Mesenchymal stem cell (in vitro differentiated cells and primary cell): Measurements from ENCODE around the gene NEURL3.

Experiments
- DNase-seq: peaks from one replicate; pipeline ENCODE4 v3.0.0-alpha.2; 2013
- H2AFZ ChIP-seq: one replicate; pipeline ENCODE4 v1.6.1; 2013; ENCODE audit warnings: low read depth, mild to moderate bottlenecking, control low read depth, inconsistent platforms, low read length, moderate library complexity
- H2AK5ac ChIP-seq: 2 replicates; pipeline ENCODE4 v1.6.1; 2013; ENCODE audit warnings: low read length, moderate library complexity, mild to moderate bottlenecking, inconsistent platforms; ENCODE audit not compliant: severe bottlenecking
- H2BK120ac ChIP-seq: one replicate; pipeline ENCODE4 v1.6.1; 2013; ENCODE audit warnings: low read depth, mild to moderate bottlenecking, inconsistent platforms, low read length, moderate library complexity
- H2BK12ac ChIP-seq, 2 experiments: one replicate each; pipeline ENCODE4 v1.6.1; 2013; ENCODE audit warnings: inconsistent platforms in 2 of 2, low read length in 2 of 2, mild to moderate bottlenecking in 2 of 2, moderate library complexity in 2 of 2, control low read depth in 1 of 2
- H2BK15ac ChIP-seq: one replicate; pipeline ENCODE4 v1.6.1; 2013; ENCODE audit warnings: mild to moderate bottlenecking, low read depth, inconsistent platforms; ENCODE audit not compliant: poor library complexity, severe bottlenecking
- H2BK5ac ChIP-seq: 2 replicates; pipeline ENCODE4 v1.6.1; 2013; ENCODE audit warnings: low read depth, mild to moderate bottlenecking, low read length, control low read depth, inconsistent platforms; ENCODE audit not compliant: poor library complexity, severe bottlenecking
- H3K14ac ChIP-seq, 2 experiments: one replicate each; pipeline ENCODE4 v1.6.1; 2013; ENCODE audit warnings: inconsistent platforms in 2 of 2, low read length in 2 of 2, control low read depth in 1 of 2, mild to moderate bottlenecking in 1 of 2, moderate library complexity in 1 of 2
- H3K18ac ChIP-seq, 2 experiments: one replicate each; pipeline ENCODE4 v1.6.1; 2013; ENCODE audit warnings: inconsistent platforms in 2 of 2, low read length in 2 of 2, control low read depth in 1 of 2, low read depth in 1 of 2, mild to moderate bottlenecking in 1 of 2
- H3K23ac ChIP-seq, 2 experiments: one replicate each; pipeline ENCODE4 v1.6.1; 2013; ENCODE audit warnings: inconsistent platforms in 2 of 2, low read length in 2 of 2, mild to moderate bottlenecking in 2 of 2, moderate library complexity in 2 of 2, control low read depth in 1 of 2
- H3K27ac ChIP-seq: 2 replicates; pipeline ENCODE4 v1.5.1; 2013; ENCODE audit warnings: mild to moderate bottlenecking, moderate library complexity, low read length, control low read depth, inconsistent platforms; ENCODE audit not compliant: poor library complexity, severe bottlenecking
- H3K27me3 ChIP-seq, 2 experiments: 2 replicates each; pipeline versions ENCODE4 v1.6.1 to v1.7.0; 2013; ENCODE audit warnings: low read length in 2 of 2, mild to moderate bottlenecking in 2 of 2, moderate library complexity in 2 of 2, control low read depth in 1 of 2, inconsistent platforms in 1 of 2; ENCODE audit not compliant: control insufficient read depth in 1 of 2, insufficient read depth in 1 of 2
- H3K36me3 ChIP-seq, 2 experiments: 2 replicates each; pipeline versions ENCODE4 v1.6.1 to v1.7.0; 2013; ENCODE audit warnings: low read length in 2 of 2, control low read depth in 1 of 2, inconsistent platforms in 1 of 2, low read depth in 1 of 2, mild to moderate bottlenecking in 1 of 2; ENCODE audit not compliant: insufficient read depth in 2 of 2, control insufficient read depth in 1 of 2
- H3K4ac ChIP-seq, 2 experiments: one replicate each; pipeline ENCODE4 v1.6.1; 2013; ENCODE audit warnings: inconsistent platforms in 2 of 2, low read length in 2 of 2, mild to moderate bottlenecking in 2 of 2, moderate library complexity in 2 of 2, control low read depth in 1 of 2, low read depth in 1 of 2
- H3K4me1 ChIP-seq: 2 replicates; pipeline ENCODE4 v1.6.1; 2013; ENCODE audit warnings: low read depth, low read length, control low read depth; ENCODE audit not compliant: control insufficient read depth, insufficient read depth
- H3K4me2 ChIP-seq: 2 replicates; pipeline ENCODE4 v1.6.1; 2013; ENCODE audit warnings: low read length, mild to moderate bottlenecking, inconsistent platforms; ENCODE audit not compliant: poor library complexity, severe bottlenecking
- H3K4me3 ChIP-seq, 2 experiments: 2 replicates each; pipeline versions ENCODE4 v1.5.1 to v1.7.0; 2013; ENCODE audit warnings: low read length in 2 of 2, mild to moderate bottlenecking in 2 of 2, control low read depth in 1 of 2, low read depth in 1 of 2; ENCODE audit not compliant: insufficient read depth in 1 of 2
- H3K79me1 ChIP-seq: replicated peaks from 2 replicates; pipeline ENCODE4 v1.6.1; 2013; ENCODE audit warnings: mild to moderate bottlenecking, control low read depth, low read length, inconsistent platforms; ENCODE audit not compliant: poor library complexity, severe bottlenecking
- H3K9ac ChIP-seq: 2 replicates; pipeline ENCODE4 v1.7.0; 2013; ENCODE audit warnings: mild to moderate bottlenecking, low read length, moderate library complexity
- H3K9me3 ChIP-seq: 2 replicates; pipeline ENCODE4 v1.7.0; 2013; ENCODE audit warnings: mild to moderate bottlenecking, low read length; ENCODE audit not compliant: control insufficient read depth
- H4K8ac ChIP-seq: one replicate; pipeline ENCODE4 v1.6.1; 2013; ENCODE audit warnings: inconsistent platforms, mild to moderate bottlenecking, low read length, moderate library complexity
- H4K91ac ChIP-seq: one replicate; pipeline ENCODE4 v1.6.1; 2013; ENCODE audit warnings: mild to moderate bottlenecking, low read length, inconsistent platforms
- WGBS: methylation state at CpG from one replicate; pipeline ENCODE4 v1.1.7; 2013; ENCODE audit warnings: mixed read lengths; 5-methylcytosine and 5-hydroxymethylcytosine counted together

The NEURL3 gene

GRCh38 chr2:96523659-96524481 is 18.7 kb upstream of the NEURL3 start:
- no peak overlapping the region for H3K27ac ChIP-seq
- H3K14ac ChIP-seq, result no peak overlapping the region
- H2AK5ac ChIP-seq, result no peak overlapping the region
- peak overlapping the region in 1 of 2 experiments; percentile 57 for H3K4me3 ChIP-seq
- H4K8ac ChIP-seq, result no peak overlapping the region
- no peak overlapping the region for H2BK120ac ChIP-seq
- H3K9me3 ChIP-seq, result no peaks in the 10 kb centered on the region
- WGBS, result 80% methylated on average over 11 of the region's 11 CpGs
- peaks cover 0 to 33% of the 10 kb centered on the region in 2 experiments for H3K27me3 ChIP-seq
- H2BK12ac ChIP-seq, result no peak overlapping the region
- no peak overlapping the region for H2AFZ ChIP-seq
- H3K23ac ChIP-seq, result no peak overlapping the region
- H2BK15ac ChIP-seq, result no peak overlapping the region
- no peak overlapping the region for H3K4me2 ChIP-seq
- no peaks in the 10 kb centered on the region for H3K79me1 ChIP-seq
- H4K91ac ChIP-seq, result no peak overlapping the region
- H2BK5ac ChIP-seq, result no peak overlapping the region
- no peak overlapping the region for H3K4ac ChIP-seq
- H3K18ac ChIP-seq, result no peak overlapping the region
- H3K4me1 ChIP-seq, result peaks cover 11% of the 10 kb centered on the region
- peak overlapping the region; percentile 40 for H3K9ac ChIP-seq
- DNase-seq, result no peak
- no peaks in the 10 kb centered on the region for H3K36me3 ChIP-seq

GRCh38 chr2:96522304-96523203 is 17.4 kb upstream of the NEURL3 start:
- Histone ChIP-seq H3K18ac (no peak overlapping the region), H3K79me1 (no peaks in the 10 kb centered on the region), H3K27ac (no peak overlapping the region), H2BK15ac (no peak overlapping the region), H3K4me1 (peaks cover 4% of the 10 kb centered on the region), H2AFZ (no peak overlapping the region), H2BK5ac (no peak overlapping the region), H3K4ac (no peak overlapping the region), H3K36me3 (no peaks in the 10 kb centered on the region), H4K91ac (no peak overlapping the region), H3K4me2 (no peak overlapping the region), H2BK12ac (no peak overlapping the region), H2BK120ac (no peak overlapping the region), H4K8ac (no peak overlapping the region), H3K27me3 (peaks cover 0 to 33% of the 10 kb centered on the region in 2 experiments), H3K4me3 (no peak overlapping the region), H3K9ac (no peak overlapping the region), H3K23ac (no peak overlapping the region), H3K9me3 (peaks cover 7% of the 10 kb centered on the region), H2AK5ac (no peak overlapping the region), H3K14ac (peak overlapping the region in 1 of 2 experiments; percentile 1)
- no peak for DNase-seq
- WGBS, result 67% methylated on average over 6 of the region's 9 CpGs

- Histone ChIP-seq H3K14ac (no peak overlapping the region), H3K4me2 (no peak overlapping the region), H2BK5ac (no peak overlapping the region), H3K27me3 (peaks cover 0 to 33% of the 10 kb centered on the region in 2 experiments), H3K4ac (no peak overlapping the region), H3K9ac (no peak overlapping the region), H3K27ac (no peak overlapping the region), H4K8ac (no peak overlapping the region), H2BK12ac (no peak overlapping the region), H3K18ac (no peak overlapping the region), H2AFZ (no peak overlapping the region), H3K79me1 (no peaks in the 10 kb centered on the region), H3K23ac (no peak overlapping the region), H2BK120ac (no peak overlapping the region), H2BK15ac (no peak overlapping the region), H2AK5ac (no peak overlapping the region), H3K36me3 (no peaks in the 10 kb centered on the region), H3K9me3 (peaks cover 19% of the 10 kb centered on the region), H3K4me3 (no peak overlapping the region), H3K4me1 (no peaks in the 10 kb centered on the region), H4K91ac (no peak overlapping the region)
- DNase-seq, result no peak
- WGBS, result 90% methylated on average over 2 of the region's 2 CpGs
Observed at GRCh38 chr2:96521219-96521618, 16.1 kb upstream of the NEURL3 start.

- no peak overlapping the region for H3K18ac ChIP-seq
- no peak overlapping the region for H2AK5ac ChIP-seq
- WGBS, result 69% methylated on average over 3 of the region's 3 CpGs
- H3K9me3 ChIP-seq, result peaks cover 24% of the 10 kb centered on the region
- H2BK5ac ChIP-seq, result no peak overlapping the region
- H3K27ac ChIP-seq, result no peak overlapping the region
- H2BK120ac ChIP-seq, result no peak overlapping the region
- no peak overlapping the region for H3K4me2 ChIP-seq
- no peak overlapping the region for H3K23ac ChIP-seq
- H3K79me1 ChIP-seq, result no peaks in the 10 kb centered on the region
- H4K8ac ChIP-seq, result no peak overlapping the region
- H2AFZ ChIP-seq, result no peak overlapping the region
- no peak overlapping the region for H2BK12ac ChIP-seq
- peaks cover 0 to 33% of the 10 kb centered on the region in 2 experiments for H3K27me3 ChIP-seq
- H3K36me3 ChIP-seq, result no peaks in the 10 kb centered on the region
- no peak overlapping the region for H3K4me3 ChIP-seq
- H3K4me1 ChIP-seq, result no peaks in the 10 kb centered on the region
- H3K9ac ChIP-seq, result no peak overlapping the region
- H2BK15ac ChIP-seq, result no peak overlapping the region
- H4K91ac ChIP-seq, result no peak overlapping the region
- no peak for DNase-seq
- H3K14ac ChIP-seq, result no peak overlapping the region
- H3K4ac ChIP-seq, result no peak overlapping the region
Observed at GRCh38 chr2:96520697-96521096, 15.5 kb upstream of the NEURL3 start.
